ENCODE data around the gene AUTS2. TPM values are rescaled to one million over a fixed set of nuclear protein-coding genes. Genes with fewer than 3 reads are reported as not detected.

AUTS2 gene
- total RNA-seq, 1 experiment from 2014 or later: 30.1 TPM

GRCh38 chr7:69596056-69596455 is 2.2 kb upstream of the AUTS2 start:
- Histone ChIP-seq H3K4me3 (no peak overlapping the region), H3K4me1 (no peaks in the 10 kb centered on the region), H3K27ac (no peak overlapping the region), H3K27me3 (no peaks in the 10 kb centered on the region), H3K9me3 (replicated peaks) (no peaks in the 10 kb centered on the region), H3K36me3 (no peaks in the 10 kb centered on the region)
- DNase-seq: no peak

- H3K36me3 ChIP-seq: no peaks in the 10 kb centered on the region
- H3K4me1 ChIP-seq: peaks cover 5% of the 10 kb centered on the region; the same call in 1 of the 2 replicates
- peak overlapping the region; percentile 79 for H3K4me3 ChIP-seq
- no peak for DNase-seq
- no peaks in the 10 kb centered on the region for H3K27me3 ChIP-seq
- peak overlapping the region; percentile 83 for H3K27ac ChIP-seq
- H3K9me3 ChIP-seq (replicated peaks): no peaks in the 10 kb centered on the region
Observed at GRCh38 chr7:69596723-69597277, 1.5 kb upstream of the AUTS2 start.

- Histone ChIP-seq H3K27ac (peak overlapping the region; percentile 83), H3K4me3 (peak overlapping the region; percentile 79)
- DNase-seq: peak; percentile 75 to 81
Observed at GRCh38 chr7:69597278-69598076, 798 bp upstream of the AUTS2 start.

GRCh38 chr7:69598487-69599285 is 411 bp downstream of the AUTS2 start:
- Histone ChIP-seq H3K27ac (peak overlapping the region; percentile 59), H3K9me3 (replicated peaks) (no peaks in the 10 kb centered on the region), H3K36me3 (no peaks in the 10 kb centered on the region), H3K4me1 (peaks cover 7% of the 10 kb centered on the region), H3K27me3 (no peaks in the 10 kb centered on the region), H3K4me3 (peak overlapping the region; percentile 79)
- peak; percentile 59 to 71 for DNase-seq

More at GRCh38 chr7:69597278-69598076, 798 bp upstream of the AUTS2 start:
- no peaks in the 10 kb centered on the region for H3K36me3 ChIP-seq
- H3K4me1 ChIP-seq: peaks cover 6% of the 10 kb centered on the region
- H3K27me3 ChIP-seq: no peaks in the 10 kb centered on the region
- H3K9me3 ChIP-seq (replicated peaks): no peaks in the 10 kb centered on the region

GRCh38 chr7:69599286-69599954 is 1.1 kb downstream of the AUTS2 start:
- H3K36me3 ChIP-seq: no peaks in the 10 kb centered on the region
- H3K27me3 ChIP-seq: no peaks in the 10 kb centered on the region
- peak; percentile 51 to 62 for DNase-seq
- no peaks in the 10 kb centered on the region for H3K9me3 ChIP-seq (replicated peaks)
- H3K27ac ChIP-seq: peak overlapping the region; percentile 59
- H3K4me3 ChIP-seq: peak overlapping the region; percentile 79
- H3K4me1 ChIP-seq: peaks cover 7% of the 10 kb centered on the region

- Histone ChIP-seq H3K4me3 (peak overlapping the region; percentile 79), H3K36me3 (no peaks in the 10 kb centered on the region), H3K27me3 (no peaks in the 10 kb centered on the region), H3K4me1 (peaks cover 7% of the 10 kb centered on the region), H3K9me3 (replicated peaks) (no peaks in the 10 kb centered on the region), H3K27ac (peak overlapping the region; percentile 59)
- DNase-seq: peak; percentile 31 to 55
Observed at GRCh38 chr7:69599955-69600709, 1.9 kb downstream of the AUTS2 start.

- Histone ChIP-seq H3K36me3 (no peaks in the 10 kb centered on the region), H3K4me1 (peaks cover 7% of the 10 kb centered on the region), H3K27me3 (no peaks in the 10 kb centered on the region), H3K9me3 (replicated peaks) (no peaks in the 10 kb centered on the region), H3K4me3 (peak overlapping the region; percentile 79), H3K27ac (no peak overlapping the region)
- DNase-seq: no peak
Observed at GRCh38 chr7:69600710-69601519, 2.6 kb downstream of the AUTS2 start.

GRCh38 chr7:69602522-69602921 is 4.2 kb downstream of the AUTS2 start:
- no peak overlapping the region for H3K4me3 ChIP-seq
- no peak for DNase-seq

GRCh38 chr7:69603351-69603750 is 5.1 kb downstream of the AUTS2 start:
- Histone ChIP-seq H3K9me3 (replicated peaks) (no peaks in the 10 kb centered on the region), H3K27ac (no peak overlapping the region), H3K4me1 (peaks cover 17% of the 10 kb centered on the region), H3K4me3 (no peak overlapping the region), H3K36me3 (no peaks in the 10 kb centered on the region), H3K27me3 (no peaks in the 10 kb centered on the region)
- DNase-seq: no peak

More at GRCh38 chr7:69602522-69602921, 4.2 kb downstream of the AUTS2 start:
- no peaks in the 10 kb centered on the region for H3K27me3 ChIP-seq
- no peaks in the 10 kb centered on the region for H3K9me3 ChIP-seq (replicated peaks)
- no peak overlapping the region for H3K27ac ChIP-seq
- peaks cover 8% of the 10 kb centered on the region for H3K4me1 ChIP-seq
- no peaks in the 10 kb centered on the region for H3K36me3 ChIP-seq

- no peak overlapping the region for H3K27ac ChIP-seq
- no peaks in the 10 kb centered on the region for H3K27me3 ChIP-seq
- no peak overlapping the region for H3K4me3 ChIP-seq
- no peaks in the 10 kb centered on the region for H3K36me3 ChIP-seq
- peaks cover 23% of the 10 kb centered on the region for H3K4me1 ChIP-seq
- DNase-seq: no peak
- H3K9me3 ChIP-seq (replicated peaks): no peaks in the 10 kb centered on the region
Observed at GRCh38 chr7:69603937-69604494, 5.7 kb downstream of the AUTS2 start.

GRCh38 chr7:69605070-69605469 is 6.8 kb downstream of the AUTS2 start:
- Histone ChIP-seq H3K27me3 (no peaks in the 10 kb centered on the region), H3K36me3 (no peaks in the 10 kb centered on the region), H3K9me3 (replicated peaks) (no peaks in the 10 kb centered on the region), H3K27ac (no peak overlapping the region), H3K4me1 (peaks cover 34% of the 10 kb centered on the region), H3K4me3 (no peak overlapping the region)
- no peak for DNase-seq

- Histone ChIP-seq H3K36me3 (no peaks in the 10 kb centered on the region), H3K9me3 (replicated peaks) (no peaks in the 10 kb centered on the region), H3K4me1 (peaks cover 38% of the 10 kb centered on the region), H3K27me3 (no peaks in the 10 kb centered on the region), H3K27ac (no peak overlapping the region), H3K4me3 (no peak overlapping the region)
- no peak for DNase-seq
Observed at GRCh38 chr7:69605546-69605945, 7.3 kb downstream of the AUTS2 start.

- Histone ChIP-seq H3K9me3 (replicated peaks) (no peaks in the 10 kb centered on the region), H3K27me3 (no peaks in the 10 kb centered on the region), H3K36me3 (no peaks in the 10 kb centered on the region), H3K4me1 (peaks cover 37% of the 10 kb centered on the region), H3K27ac (peak overlapping the region; percentile 2), H3K4me3 (no peak overlapping the region)
- peak in 1 of 2 experiments; percentile 55 for DNase-seq
Observed at GRCh38 chr7:69608049-69608448, 9.8 kb downstream of the AUTS2 start.

Measured in SJCRH30 (cell line).